Right lobe of liver (tissue), 4 donors: ENCODE measurements around the gene UGT1A10.

Source experiments
- CTCF ChIP-seq, 4 donors: fragments of 200-600 bp in 3 of 4; fragments of 450-650 bp in 1 of 4; IDR thresholded peaks; one replicate each; pipeline versions ENCODE4 v1.5.1 to v1.8.0; 2016 to 2022; ENCODE audit warnings: antibody characterized with exemption in 4 of 4, mild to moderate bottlenecking in 2 of 4
- POLR2A ChIP-seq: fragments of 450-650 bp; IDR thresholded peaks from one replicate; pipeline ENCODE4 v1.6.1; 2017; ENCODE audit warnings: antibody characterized with exemption, mild to moderate bottlenecking
- donor health status: DM: no; HTN: no; CAD: no.
- donor health status: DM: no; HTN: no; CAD: no.
- donor health status: DM: no; HTN: yes; CAD: no.

GRCh38 chr2:233654501-233654900 is 18.3 kb downstream of the UGT1A10 start:
- no peak for TF ChIP-seq CTCF (IDR thresholded peaks at IDR 0.05)
- TF ChIP-seq POLR2A: no peak
